IgD-negative memory B cell (primary cell): ENCODE measurements around the gene GRIP2. TPM values are rescaled to one million over a fixed set of nuclear protein-coding genes. Genes with fewer than 3 reads are reported as not detected.

Experiments
- H3K27ac Mint-ChIP-seq, 3 donors: one replicate each; pipeline ENCODE4 v1.8.0; 2020 to 2022; ENCODE audit warnings: mild to moderate bottlenecking in 3 of 3, mixed read lengths in 3 of 3, moderate library complexity in 1 of 3
- H3K27me3 Mint-ChIP-seq: one replicate; pipeline ENCODE4 v1.8.0; 2021; ENCODE audit warnings: mixed read lengths
- H3K36me3 Mint-ChIP-seq: one replicate; pipeline ENCODE4 v1.8.0; 2020; ENCODE audit warnings: mild to moderate bottlenecking, mixed read lengths
- H3K4me1 Mint-ChIP-seq, 3 donors: one replicate each; pipeline ENCODE4 v1.8.0; 2020 to 2022; ENCODE audit warnings: mixed read lengths in 3 of 3, mild to moderate bottlenecking in 1 of 3
- H3K4me3 Mint-ChIP-seq, 4 donors: one replicate each; pipeline ENCODE4 v1.8.0; 2020 to 2022; ENCODE audit warnings: mild to moderate bottlenecking in 4 of 4, mixed read lengths in 4 of 4, moderate library complexity in 3 of 4
- H3K9me3 Mint-ChIP-seq, 3 donors: one replicate each; pipeline ENCODE4 v1.8.0; 2020 to 2021; ENCODE audit warnings: mixed read lengths in 3 of 3, mild to moderate bottlenecking in 1 of 3
- polyA plus RNA-seq: library from polyadenylated mRNA; unstranded; fragments of 300-500 nt; fragmentation: Illumina TruSeq; gene quantifications from one replicate; pipeline ENCODE4 v1.2.3, GENCODE V29; 2021

The GRIP2 gene
- polyA plus RNA-seq, 1 donor from 2014 or later: not detected

- Mint-ChIP-seq H3K36me3 (peaks cover 2% of the 10 kb centered on the region), H3K9me3 (peaks cover 2 to 10% (median 7%) of the 10 kb centered on the region in 3 donors), H3K27ac (no peak overlapping the region), H3K27me3 (peaks cover 13% of the 10 kb centered on the region), H3K4me3 (no peak overlapping the region), H3K4me1 (peaks cover 0 to 4% (median 0%) of the 10 kb centered on the region in 3 donors)
Observed at GRCh38 chr3:14505001-14505802, 34.9 kb downstream of the GRIP2 start.

- Mint-ChIP-seq H3K4me3 (no peak overlapping the region), H3K4me1 (peaks cover 0 to under 1% (median 0%) of the 10 kb centered on the region in 3 donors), H3K36me3 (peaks cover 2% of the 10 kb centered on the region), H3K27ac (no peak overlapping the region), H3K27me3 (peaks cover 10% of the 10 kb centered on the region), H3K9me3 (peaks cover 5 to 10% (median 7%) of the 10 kb centered on the region in 3 donors)
Observed at GRCh38 chr3:14503706-14504065, 36.5 kb downstream of the GRIP2 start.

GRCh38 chr3:14503033-14503705, 37.0 kb downstream of the GRIP2 start:
- Mint-ChIP-seq H3K4me3 (no peak overlapping the region), H3K27ac (peak overlapping the region in 1 of 3 donors; percentile 54), H3K9me3 (peaks cover 5 to 10% (median 7%) of the 10 kb centered on the region in 3 donors), H3K27me3 (peaks cover 6% of the 10 kb centered on the region), H3K4me1 (no peaks in the 10 kb centered on the region), H3K36me3 (peaks cover 2% of the 10 kb centered on the region)

- Mint-ChIP-seq H3K4me3 (no peak overlapping the region), H3K4me1 (no peaks in the 10 kb centered on the region), H3K9me3 (peaks cover 5 to 10% (median 7%) of the 10 kb centered on the region in 3 donors), H3K36me3 (peaks cover 2% of the 10 kb centered on the region), H3K27ac (no peak overlapping the region), H3K27me3 (peaks cover 6% of the 10 kb centered on the region)
Observed at GRCh38 chr3:14502472-14502871, 37.7 kb downstream of the GRIP2 start.

GRCh38 chr3:14497321-14497720, 42.8 kb downstream of the GRIP2 start:
- H3K4me1 Mint-ChIP-seq: peaks cover 0 to 2% (median 0%) of the 10 kb centered on the region in 3 donors
- peak overlapping the region in 1 of 3 donors; percentile 33 for H3K27ac Mint-ChIP-seq
- H3K36me3 Mint-ChIP-seq: peaks cover 2% of the 10 kb centered on the region
- peak overlapping the region in 1 of 4 donors; percentile 25 for H3K4me3 Mint-ChIP-seq
- peaks cover 3% of the 10 kb centered on the region for H3K27me3 Mint-ChIP-seq
- peaks cover 2 to 6% (median 5%) of the 10 kb centered on the region in 3 donors for H3K9me3 Mint-ChIP-seq

GRCh38 chr3:14496351-14496750, 43.8 kb downstream of the GRIP2 start:
- H3K36me3 Mint-ChIP-seq: peaks cover 2% of the 10 kb centered on the region

GRCh38 chr3:14494973-14495300, 45.2 kb downstream of the GRIP2 start:
- H3K27ac Mint-ChIP-seq: no peak overlapping the region
- H3K4me3 Mint-ChIP-seq: no peak overlapping the region
- no peaks in the 10 kb centered on the region for H3K36me3 Mint-ChIP-seq
- H3K4me1 Mint-ChIP-seq: peaks cover 0 to 2% (median 0%) of the 10 kb centered on the region in 3 donors
- peaks cover 3% of the 10 kb centered on the region for H3K27me3 Mint-ChIP-seq
- peaks cover 0 to 3% (median 0%) of the 10 kb centered on the region in 3 donors for H3K9me3 Mint-ChIP-seq

More at GRCh38 chr3:14496351-14496750, 43.8 kb downstream of the GRIP2 start:
- H3K27me3 Mint-ChIP-seq: peaks cover 3% of the 10 kb centered on the region
- no peak overlapping the region for H3K27ac Mint-ChIP-seq
- H3K4me1 Mint-ChIP-seq: peaks cover 0 to 2% (median 0%) of the 10 kb centered on the region in 3 donors
- H3K4me3 Mint-ChIP-seq: no peak overlapping the region
- H3K9me3 Mint-ChIP-seq: peaks cover 1 to 5% (median 2%) of the 10 kb centered on the region in 3 donors

GRCh38 chr3:14494279-14494972, 45.7 kb downstream of the GRIP2 start:
- H3K9me3 Mint-ChIP-seq: peaks cover 0 to 3% (median 0%) of the 10 kb centered on the region in 3 donors
- peaks cover 3% of the 10 kb centered on the region for H3K27me3 Mint-ChIP-seq
- no peaks in the 10 kb centered on the region for H3K36me3 Mint-ChIP-seq
- H3K27ac Mint-ChIP-seq: no peak overlapping the region
- peaks cover 0 to 2% (median 0%) of the 10 kb centered on the region in 3 donors for H3K4me1 Mint-ChIP-seq
- H3K4me3 Mint-ChIP-seq: no peak overlapping the region

GRCh38 chr3:14492948-14493881, 46.9 kb downstream of the GRIP2 start:
- H3K4me3 Mint-ChIP-seq: no peak overlapping the region
- no peaks in the 10 kb centered on the region for H3K36me3 Mint-ChIP-seq
- H3K27me3 Mint-ChIP-seq: peaks cover 3% of the 10 kb centered on the region
- peaks cover 0 to 4% (median 0%) of the 10 kb centered on the region in 3 donors for H3K4me1 Mint-ChIP-seq
- H3K27ac Mint-ChIP-seq: peak overlapping the region in 1 of 3 donors; percentile 57
- no peaks in the 10 kb centered on the region for H3K9me3 Mint-ChIP-seq

GRCh38 chr3:14491396-14492190, 48.5 kb downstream of the GRIP2 start:
- Mint-ChIP-seq H3K9me3 (no peaks in the 10 kb centered on the region), H3K4me3 (peak overlapping the region in 1 of 4 donors; percentile 58), H3K4me1 (peaks cover 0 to 2% (median 0%) of the 10 kb centered on the region in 3 donors), H3K27ac (no peak overlapping the region), H3K36me3 (no peaks in the 10 kb centered on the region), H3K27me3 (peaks cover 1% of the 10 kb centered on the region)

- Mint-ChIP-seq H3K4me1 (peaks cover 0 to 2% (median 0%) of the 10 kb centered on the region in 3 donors), H3K27ac (peak overlapping the region in 1 of 3 donors; percentile 22), H3K4me3 (no peak overlapping the region)
Observed at GRCh38 chr3:14490831-14491230, 49.3 kb downstream of the GRIP2 start.

GRCh38 chr3:14490255-14490654, 49.9 kb downstream of the GRIP2 start:
- Mint-ChIP-seq H3K9me3 (no peaks in the 10 kb centered on the region), H3K4me3 (no peak overlapping the region), H3K27me3 (peaks cover 1% of the 10 kb centered on the region)

More at GRCh38 chr3:14490831-14491230, 49.3 kb downstream of the GRIP2 start:
- H3K27me3 Mint-ChIP-seq: peaks cover 1% of the 10 kb centered on the region
- H3K36me3 Mint-ChIP-seq: no peaks in the 10 kb centered on the region
- no peaks in the 10 kb centered on the region for H3K9me3 Mint-ChIP-seq

GRCh38 chr3:14489641-14490040, 50.5 kb downstream of the GRIP2 start:
- Mint-ChIP-seq H3K27me3 (no peaks in the 10 kb centered on the region), H3K4me3 (no peak overlapping the region), H3K27ac (no peak overlapping the region), H3K4me1 (peaks cover 0 to 7% (median 2%) of the 10 kb centered on the region in 3 donors), H3K9me3 (no peaks in the 10 kb centered on the region), H3K36me3 (no peaks in the 10 kb centered on the region)

More at GRCh38 chr3:14490255-14490654, 49.9 kb downstream of the GRIP2 start:
- Mint-ChIP-seq H3K27ac (peak overlapping the region in 2 of 3 donors; percentile 14 to 22), H3K4me1 (peaks cover 0 to 6% (median 2%) of the 10 kb centered on the region in 3 donors), H3K36me3 (no peaks in the 10 kb centered on the region)
